Endothelial cell (in vitro differentiated cells): ENCODE data around the gene FNDC1. TPM values are rescaled to one million over a fixed set of nuclear protein-coding genes. Genes with fewer than 3 reads are reported as not detected.

Source experiments
- DNase-seq: peaks from one replicate; pipeline ENCODE4 v3.0.0; 2021; ENCODE audit warnings: low spot score
- H3K27ac Mint-ChIP-seq: one replicate; pipeline ENCODE4 v1.8.0; 2021; ENCODE audit warnings: mixed read lengths, inconsistent platforms; ENCODE audit not compliant: unreplicated experiment
- H3K27me3 Mint-ChIP-seq: one replicate; pipeline ENCODE4 v1.8.0; 2021; ENCODE audit warnings: mild to moderate bottlenecking, moderate library complexity, mixed read lengths, inconsistent platforms; ENCODE audit not compliant: unreplicated experiment
- H3K36me3 Mint-ChIP-seq: one replicate; pipeline ENCODE4 v1.8.0; 2021; ENCODE audit warnings: mild to moderate bottlenecking, low read depth, mixed read lengths, inconsistent platforms; ENCODE audit not compliant: unreplicated experiment
- H3K4me1 Mint-ChIP-seq: one replicate; pipeline ENCODE4 v1.8.0; 2021; ENCODE audit warnings: mild to moderate bottlenecking, mixed read lengths, inconsistent platforms; ENCODE audit not compliant: unreplicated experiment
- H3K4me3 Mint-ChIP-seq: one replicate; pipeline ENCODE4 v1.8.0; 2021; ENCODE audit warnings: mild to moderate bottlenecking, mixed read lengths, inconsistent platforms; ENCODE audit not compliant: unreplicated experiment
- H3K9me3 Mint-ChIP-seq: one replicate; pipeline ENCODE4 v1.8.0; 2021; ENCODE audit warnings: mixed read lengths, inconsistent platforms; ENCODE audit not compliant: unreplicated experiment
- CTCF ChIP-seq: fragments of 200-600 bp; sonication (generic); IDR thresholded peaks from one replicate; pipeline ENCODE4 v1.5.0; 2021; ENCODE audit warnings: antibody characterized with exemption; ENCODE audit not compliant: unreplicated experiment
- total RNA-seq: library from RNA; stranded (reverse); fragmentation: NEBNext Ultra II Directional; extraction: Animal tissue kit (Norgen Biotek cat#: 25700); gene quantifications from one replicate; pipeline ENCODE4 v1.2.1, GENCODE V29; 2021; ENCODE audit not compliant: unreplicated experiment

Gene FNDC1
- total RNA-seq, 1 donor from 2014 or later, result 1.2 TPM

GRCh38 chr6:159303784-159304183 is 134.6 kb downstream of the FNDC1 start:
- Mint-ChIP-seq H3K27ac (no peak overlapping the region), H3K4me1 (no peaks in the 10 kb centered on the region), H3K27me3 (peaks cover 4% of the 10 kb centered on the region), H3K36me3 (no peaks in the 10 kb centered on the region), H3K9me3 (no peaks in the 10 kb centered on the region), H3K4me3 (no peak overlapping the region)
- TF ChIP-seq CTCF, result no peak
- no peak for DNase-seq

DNA sequence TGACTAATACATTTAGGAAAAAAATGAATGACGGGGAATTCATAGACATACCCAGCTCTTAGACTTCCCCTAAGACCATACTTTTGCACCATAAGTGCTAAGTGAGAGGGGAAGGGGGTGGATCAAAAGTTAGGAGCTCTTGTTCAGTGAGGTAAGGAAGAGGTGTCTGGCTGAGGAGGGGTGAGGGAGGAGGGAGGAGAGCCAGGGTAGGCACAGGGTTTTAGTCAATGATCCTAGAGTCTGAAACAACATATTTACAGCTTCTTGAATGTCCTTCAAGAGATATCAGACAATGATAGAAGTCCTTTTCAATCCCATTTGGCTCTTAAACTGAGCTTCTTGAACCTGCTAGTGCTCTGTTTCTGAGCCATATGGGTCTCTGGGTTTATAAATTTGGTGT is 135.4 kb downstream of the FNDC1 start:
- Mint-ChIP-seq H3K27ac (no peak overlapping the region), H3K9me3 (no peaks in the 10 kb centered on the region), H3K36me3 (no peaks in the 10 kb centered on the region), H3K27me3 (peaks cover 4% of the 10 kb centered on the region), H3K4me1 (no peaks in the 10 kb centered on the region), H3K4me3 (no peak overlapping the region)
- no peak for TF ChIP-seq CTCF
- no peak for DNase-seq

GRCh38 chr6:159305159-159305558 is 136.0 kb downstream of the FNDC1 start:
- Mint-ChIP-seq H3K27me3 (peaks cover 4% of the 10 kb centered on the region), H3K36me3 (no peaks in the 10 kb centered on the region), H3K9me3 (no peaks in the 10 kb centered on the region), H3K4me1 (no peaks in the 10 kb centered on the region), H3K27ac (no peak overlapping the region), H3K4me3 (no peak overlapping the region)
- TF ChIP-seq CTCF, result no peak
- DNase-seq, result no peak

DNA sequence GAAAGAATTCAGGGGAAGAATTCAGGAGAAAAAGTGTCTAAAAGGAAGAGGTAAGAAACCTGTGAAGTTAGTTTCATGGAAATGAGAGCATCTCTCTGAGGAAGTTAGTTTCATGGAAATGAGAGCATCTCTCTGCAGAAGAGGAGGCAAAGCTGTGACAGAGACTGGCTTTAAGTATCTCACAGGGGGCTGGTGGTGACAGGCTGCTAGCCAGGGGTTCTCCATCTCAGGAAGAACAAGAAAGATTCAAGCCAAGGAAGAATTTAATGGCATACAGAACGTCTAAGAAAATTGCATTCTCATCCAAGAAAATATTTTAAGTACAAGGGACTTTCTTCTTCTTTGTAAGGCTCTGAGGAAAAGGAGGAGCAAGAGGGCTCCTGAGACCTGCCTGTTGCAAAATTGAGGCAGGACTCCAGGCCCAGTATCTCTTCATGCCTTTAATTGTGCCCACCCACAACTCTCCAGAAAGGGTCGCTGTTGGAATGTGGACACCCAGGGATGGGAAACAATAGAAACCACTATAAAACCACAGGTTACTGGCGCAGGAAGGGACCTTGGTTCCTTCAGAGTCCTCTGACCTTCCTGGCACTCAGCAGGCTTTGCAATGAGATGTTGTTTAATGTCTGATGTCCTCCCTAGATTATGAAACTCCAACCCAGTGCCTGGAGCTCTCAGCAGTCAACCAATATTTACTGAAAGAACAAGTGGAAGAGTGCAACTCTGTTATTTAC is 136.8 kb downstream of the FNDC1 start:
- H3K27me3 Mint-ChIP-seq, result peaks cover 4% of the 10 kb centered on the region

More for the DNA sequence above, 136.8 kb downstream of the FNDC1 start:
- Mint-ChIP-seq H3K4me3 (no peak overlapping the region), H3K9me3 (no peaks in the 10 kb centered on the region), H3K36me3 (no peaks in the 10 kb centered on the region), H3K4me1 (no peaks in the 10 kb centered on the region), H3K27ac (no peak overlapping the region)
- no peak for DNase-seq
- TF ChIP-seq CTCF, result no peak
